A549 (cell line): ENCODE results near the gene SPRR2E.

Experiments
- CTCF ChIP-seq: fragments of >200 bp; sonication (Bioruptor Twin); formaldehyde crosslinking; IDR thresholded peaks from 3 replicates; pipeline ENCODE4 v1.5.1; 2016
- KDM1A ChIP-seq: fragments of 200-600 bp; sonication (generic); IDR thresholded peaks from 2 replicates; pipeline ENCODE4 v1.6.1; 2016; ENCODE audit warnings: low read depth, mild to moderate bottlenecking
- RAD21 ChIP-seq, 2 experiments: fragments of >200 bp in 1 of 2; sonication (Bioruptor Twin) in 1 of 2; formaldehyde crosslinking in 1 of 2; IDR thresholded peaks in 1 of 2; conservative IDR thresholded peaks in 1 of 2; 2 replicates in 1 of 2; 3 replicates in 1 of 2; pipeline ENCODE4 v1.6.1; 2012 to 2018; ENCODE audit warnings: inconsistent platforms in 1 of 2
- USF2 ChIP-seq: fragments of 450-650 bp; IDR thresholded peaks from 2 replicates; pipeline ENCODE4 v1.6.1; 2014; ENCODE audit warnings: antibody characterized with exemption
- TF ChIP-seq, protein P1 (sequence below): IDR thresholded peaks from 2 replicates; pipeline ENCODE4 v1.6.1; 2012

- no peak for TF ChIP-seq KDM1A
- TF ChIP-seq, protein P1, sequence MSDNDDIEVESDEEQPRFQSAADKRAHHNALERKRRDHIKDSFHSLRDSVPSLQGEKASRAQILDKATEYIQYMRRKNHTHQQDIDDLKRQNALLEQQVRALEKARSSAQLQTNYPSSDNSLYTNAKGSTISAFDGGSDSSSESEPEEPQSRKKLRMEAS = no peak
- no peak for TF ChIP-seq CTCF
- TF ChIP-seq USF2 = no peak
- no peak for TF ChIP-seq RAD21 (conservative IDR thresholded peaks at IDR 0.05 in 1 of 2, IDR thresholded peaks at IDR 0.05 in 1 of 2)
These were observed 19.1 kb upstream of the SPRR2E start, which contains the start of gene SPRR2F for GRCh38 chr1:153113416-153113815.
